G401 (cell line): ENCODE data around the gene RSPO4. TPM values are rescaled to one million over a fixed set of nuclear protein-coding genes. Genes with fewer than 3 reads are reported as not detected.
"Not testable (repeated sequence)": the region's sequence is repeated elsewhere in the genome, so short reads cannot be mapped to it uniquely, and the experiment has no call there.

ENCODE experiments used
- DNase-seq: peaks from one replicate; pipeline ENCODE4 v3.0.0-alpha.2; 2015; ENCODE audit warnings: low spot score
- in situ Hi-C: cut with HindIII; loops from 2 replicates; pipeline ENCODE4 v1.10.0; 2016; ENCODE audit warnings: low sequenced_read_pairs, mixed read lengths
- total RNA-seq: library from RNA; depleted of rRNA; stranded (reverse); fragments of >200 nt; shearing (Covaris generic); gene quantifications from 2 replicates; pipeline ENCODE4 v1.2.3, GENCODE V29; 2014; rRNA removed

RSPO4 gene
- not detected in 2 replicates for total RNA-seq

DNA sequence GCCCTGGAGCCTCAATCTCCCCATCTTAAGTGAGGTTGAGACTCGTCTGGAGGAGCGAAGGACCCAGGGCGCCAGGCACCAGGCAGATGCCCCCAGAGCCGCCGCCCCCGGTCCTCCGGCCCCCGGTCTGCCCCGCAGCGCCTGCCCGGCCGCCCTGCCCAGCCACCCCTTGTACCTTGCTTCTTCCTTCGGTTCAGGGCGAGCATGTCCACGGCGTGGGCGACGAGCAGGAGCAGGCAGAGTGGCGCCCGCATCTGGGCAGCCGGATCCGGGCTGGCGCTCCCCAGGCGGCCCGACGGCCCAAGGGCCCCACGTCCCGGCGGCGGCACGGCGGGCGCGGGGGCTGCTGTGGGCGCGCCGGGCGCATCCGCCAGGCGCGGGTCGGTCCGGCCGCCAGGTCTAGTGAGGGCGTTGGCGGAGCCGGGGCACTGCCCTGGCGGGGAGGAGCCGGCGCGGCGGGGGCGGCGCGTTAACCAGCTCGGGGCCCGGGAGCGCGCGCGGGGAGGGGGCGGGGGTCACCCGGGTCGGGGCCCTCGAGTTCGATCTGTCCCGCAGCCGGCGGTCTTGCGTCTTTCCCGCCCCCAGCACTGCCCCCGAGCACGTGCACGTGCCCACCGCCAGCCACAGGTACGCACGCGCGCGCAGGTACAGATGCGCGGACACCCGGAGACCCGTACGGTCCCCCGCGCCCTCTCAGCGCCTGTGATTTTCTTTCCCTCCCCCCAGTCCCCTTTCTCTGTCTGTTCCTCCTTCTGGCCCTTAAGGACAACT, at the start of gene RSPO4:
Gene RSPO4 (minus strand): TSS at position 401 of the 771 bp plus-strand sequence. CDS start 147 bp downstream, at position 254.
- no peak for DNase-seq
- in situ Hi-C loops: no loop called here

DNA sequence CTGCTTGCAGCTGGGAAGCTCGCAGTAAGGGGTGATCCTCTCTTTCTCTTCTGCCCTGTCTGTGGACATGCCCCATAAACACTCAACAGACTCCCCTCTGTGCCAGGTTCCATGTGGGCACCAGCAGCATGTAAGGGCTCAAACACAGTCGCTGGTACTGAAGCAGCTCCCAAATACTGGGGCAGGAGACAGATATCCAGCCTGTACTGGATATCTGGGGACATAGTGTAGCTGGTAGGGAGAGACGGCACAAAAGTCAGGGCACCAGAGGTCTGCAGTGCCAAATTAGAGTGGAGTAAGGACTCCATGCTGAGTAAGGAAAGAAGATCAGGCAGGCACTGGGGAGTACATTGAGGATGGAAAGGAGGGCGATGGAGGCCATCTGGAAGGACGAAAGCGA, 48.3 kb upstream of the RSPO4 start:
- no peak for DNase-seq
- in situ Hi-C loops: no loop called here

DNA sequence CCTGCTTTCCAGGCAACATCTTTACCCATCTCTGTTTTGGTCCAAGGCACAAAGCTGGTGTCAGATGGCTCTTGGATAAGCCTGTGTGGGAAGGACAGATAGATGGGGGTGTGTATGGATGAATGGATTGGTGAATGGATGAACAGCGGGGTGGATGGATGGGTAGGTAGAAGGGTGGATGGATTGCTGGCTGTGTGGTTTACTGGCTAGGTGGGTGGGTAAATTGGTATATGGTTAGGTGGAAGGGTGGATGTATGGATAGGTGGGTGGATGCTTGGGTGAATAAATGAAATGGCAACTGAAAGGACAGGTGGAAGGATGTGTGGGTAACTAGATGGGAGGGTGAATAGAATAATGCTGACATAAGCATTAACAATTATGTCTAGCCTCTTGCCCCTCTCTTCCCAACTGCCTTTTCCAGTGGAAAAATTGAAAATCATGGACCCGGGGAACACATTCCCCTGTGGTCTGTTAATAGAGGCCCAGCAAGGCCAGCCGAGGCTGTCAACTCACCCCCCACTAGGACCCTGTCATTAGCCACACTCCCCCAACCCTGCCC, 43.8 kb upstream of the RSPO4 start:
- no peak for DNase-seq
- in situ Hi-C loops: no loop called here

DNA sequence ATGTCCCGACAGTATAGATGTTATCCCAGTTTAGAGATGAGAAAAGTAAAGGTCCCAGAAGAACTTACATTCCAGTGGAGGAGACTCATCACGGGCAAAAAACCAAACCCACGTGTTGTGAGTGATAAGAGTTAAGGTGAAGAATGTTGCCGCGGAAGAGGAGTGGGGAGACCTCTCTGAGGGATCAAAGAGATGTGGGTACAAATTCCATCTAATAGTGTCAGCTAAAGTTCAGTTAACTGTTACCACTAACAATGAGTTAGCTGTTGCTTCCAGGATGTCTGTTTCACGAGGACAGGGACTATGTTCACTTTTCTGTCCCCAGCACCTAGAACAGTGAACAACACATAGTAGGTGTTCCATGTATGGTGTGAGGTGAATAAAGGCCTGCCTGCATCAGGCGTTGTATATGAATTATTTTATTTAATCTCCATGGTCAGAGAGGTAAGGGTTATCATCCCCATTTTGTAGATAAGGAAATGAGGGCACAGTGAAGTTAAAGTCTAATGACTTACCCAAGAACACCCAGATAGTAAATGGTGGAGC, 39.8 kb upstream of the RSPO4 start:
- in situ Hi-C loops: no loop called here

DNA sequence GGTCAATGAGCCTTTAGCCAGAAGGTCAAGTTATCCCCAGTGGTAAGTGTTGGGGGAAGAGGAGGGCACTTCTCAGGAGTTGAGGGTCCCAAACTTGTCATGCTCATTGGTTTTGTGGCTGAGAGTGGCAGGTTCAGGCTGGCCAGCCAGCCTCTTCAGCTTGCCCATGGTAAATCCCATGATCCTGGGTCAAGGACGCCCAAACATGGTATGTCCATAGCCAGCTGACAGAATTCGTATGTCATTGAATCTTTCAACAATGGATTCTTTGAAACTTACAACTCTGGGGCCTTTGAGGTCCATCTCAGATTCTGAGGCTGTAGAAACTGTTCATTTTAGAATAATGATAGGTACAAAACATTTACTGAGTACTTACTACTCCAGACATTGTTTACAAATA, 36.1 kb upstream of the RSPO4 start:
- in situ Hi-C loops: no loop called here

More for the DNA sequence above, 39.8 kb upstream of the RSPO4 start:
- no peak for DNase-seq

DNA sequence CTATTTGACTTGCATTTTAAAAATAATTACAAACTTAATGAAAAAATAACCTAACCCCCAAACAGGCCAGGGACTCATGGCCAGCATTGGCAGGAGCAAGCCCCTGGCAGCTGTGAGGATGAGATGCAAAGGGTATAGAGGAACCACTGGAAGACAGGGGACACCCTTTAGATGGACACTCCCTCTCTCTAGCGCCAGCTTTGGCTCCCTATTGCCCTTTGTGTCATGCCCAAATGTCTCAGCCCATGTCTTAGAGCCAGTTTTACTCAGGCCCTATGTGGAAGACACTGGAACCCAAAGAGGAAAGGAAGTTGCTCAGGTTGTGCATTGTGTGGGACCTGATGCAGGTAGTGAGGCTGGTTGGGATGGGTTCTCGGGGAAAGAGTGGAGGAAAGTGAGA, 34.9 kb upstream of the RSPO4 start:
- in situ Hi-C loops: no loop called here
- no peak for DNase-seq

More for the DNA sequence above, 36.1 kb upstream of the RSPO4 start:
- DNase-seq: no peak

DNA sequence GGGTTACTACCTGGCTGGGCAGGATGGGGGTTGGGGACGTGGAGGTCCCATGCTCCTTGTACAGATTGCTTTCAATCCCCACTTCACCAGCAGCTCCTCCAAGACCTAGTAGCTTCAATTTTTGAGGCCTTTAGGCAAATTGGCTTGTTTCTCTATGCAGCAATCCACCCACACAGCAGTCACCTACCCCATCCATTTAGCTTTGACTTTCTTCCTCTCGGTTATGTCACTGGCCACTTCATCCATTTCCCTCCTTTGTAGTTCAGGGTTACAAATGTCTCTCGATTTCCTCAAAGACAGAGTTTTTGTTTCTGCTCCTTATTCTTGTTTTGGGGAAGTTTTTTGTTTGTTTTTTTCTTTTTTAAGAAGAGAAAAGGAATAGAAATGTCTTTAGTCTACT, 33.4 kb upstream of the RSPO4 start:
- in situ Hi-C loops: no loop called here
- DNase-seq: no peak

DNA sequence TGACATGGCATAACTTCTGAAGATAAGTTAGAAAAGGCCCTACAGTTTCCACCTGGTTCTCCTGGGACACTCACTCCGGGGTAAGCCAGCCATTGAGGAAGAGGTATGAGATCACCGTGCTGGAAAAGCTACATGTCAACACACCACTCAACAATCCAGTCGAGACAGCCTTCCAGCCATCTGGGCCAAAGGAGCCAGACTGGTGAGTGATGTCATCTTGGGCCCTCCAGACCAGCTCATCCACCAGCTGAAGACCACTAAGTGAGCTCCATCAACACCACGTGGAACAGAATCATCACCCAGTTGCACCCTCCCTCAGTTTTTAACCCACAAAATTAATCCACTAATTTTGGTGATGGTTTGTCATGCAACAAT, 32.3 kb upstream of the RSPO4 start:
- in situ Hi-C loops: no loop called here

DNA sequence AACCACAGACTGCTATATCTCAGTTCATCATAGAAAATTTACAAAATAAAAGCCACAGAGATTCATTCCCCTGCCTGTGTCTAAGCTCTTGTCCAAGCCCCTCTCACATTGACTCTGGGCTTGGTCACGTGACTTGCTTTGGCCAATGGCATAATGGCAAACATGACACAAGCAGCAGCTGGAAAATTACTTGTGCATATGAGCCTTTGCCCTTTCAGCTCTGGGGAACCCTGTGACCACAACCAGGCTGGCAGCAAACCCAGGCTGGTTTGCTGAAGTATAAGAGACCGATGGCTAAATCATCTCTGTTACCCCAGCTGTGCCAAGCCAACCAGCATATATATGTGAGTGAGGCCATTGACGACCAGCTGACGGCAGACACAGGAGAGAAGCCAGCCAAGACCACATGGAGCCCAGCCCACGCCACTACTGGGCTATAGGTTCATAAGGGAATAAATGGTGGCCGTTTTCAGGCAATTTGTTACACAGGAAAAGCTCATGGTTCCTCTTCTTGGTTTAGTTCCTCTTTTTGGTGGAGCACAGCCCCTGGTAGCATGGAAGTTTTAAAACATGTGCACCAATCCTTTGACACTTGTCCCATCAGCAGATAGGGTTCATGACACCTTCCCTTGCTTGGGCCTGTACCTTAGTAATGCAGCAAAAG, 31.8 kb upstream of the RSPO4 start:
- in situ Hi-C loops: no loop called here

More for the DNA sequence above, 32.3 kb upstream of the RSPO4 start:
- no peak for DNase-seq

DNA sequence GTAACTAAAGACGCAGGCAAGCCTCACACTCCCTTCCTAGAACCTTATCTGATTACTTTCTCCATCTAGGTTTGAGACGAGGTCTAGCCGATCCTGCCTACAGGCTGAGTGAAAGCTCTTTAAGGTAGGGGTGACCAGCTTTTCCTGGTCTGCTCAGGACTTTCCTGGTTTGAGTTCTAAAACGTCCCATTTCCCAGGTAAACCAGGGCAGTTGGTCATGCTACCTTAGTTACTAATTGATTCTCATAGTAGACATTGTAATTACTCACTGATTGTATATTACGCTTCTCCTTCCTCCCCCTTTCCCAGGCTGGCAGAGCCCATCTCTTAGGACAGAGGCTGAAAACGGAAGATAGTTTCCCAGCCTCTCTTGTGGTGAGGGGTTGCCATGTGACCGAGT, 27.9 kb upstream of the RSPO4 start:
- DNase-seq: no peak
- in situ Hi-C loops: no loop called here

More for the DNA sequence above, 31.8 kb upstream of the RSPO4 start:
- DNase-seq: no peak

DNA sequence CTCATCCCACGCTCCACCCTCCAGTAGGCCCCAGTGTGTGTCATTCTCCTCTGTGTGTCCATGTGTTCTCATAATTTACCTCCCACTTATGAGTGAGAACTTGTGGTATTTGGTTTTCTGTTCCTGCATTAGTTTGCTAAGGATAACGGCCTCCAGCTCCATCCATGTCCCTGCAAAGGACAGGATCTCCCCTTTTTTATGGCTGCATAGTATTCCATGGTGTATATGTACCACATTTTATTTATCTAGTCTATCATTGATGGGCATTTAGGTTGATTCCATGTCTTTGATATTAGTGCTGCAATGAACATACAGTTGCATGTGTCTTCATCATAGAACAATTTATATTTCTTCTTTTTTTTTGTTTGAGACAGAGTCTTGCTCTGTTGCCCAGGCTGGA, 24.1 kb upstream of the RSPO4 start:
- DNase-seq, in situ Hi-C loops: not testable (repeated sequence)

DNA sequence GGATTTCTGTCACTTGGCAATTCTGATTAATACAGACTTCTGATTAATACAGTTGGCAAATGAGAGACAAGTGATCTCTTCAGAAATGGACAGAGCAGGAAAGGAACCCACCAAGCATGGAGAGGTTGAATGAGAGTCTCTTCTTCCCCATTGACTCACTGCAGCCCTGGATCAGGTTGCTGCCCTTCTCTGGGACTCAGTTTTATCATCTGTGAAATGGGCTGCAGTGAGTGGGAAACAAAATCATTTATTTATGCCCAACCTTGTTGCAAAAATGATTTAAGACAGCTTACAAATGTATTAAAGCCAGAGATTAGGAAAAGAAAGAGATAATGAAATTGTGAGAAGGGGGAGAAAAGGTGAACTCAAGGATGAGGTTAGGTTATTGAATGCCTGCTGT, 20.8 kb upstream of the RSPO4 start:
- DNase-seq: no peak
- in situ Hi-C loops: no loop called here

DNA sequence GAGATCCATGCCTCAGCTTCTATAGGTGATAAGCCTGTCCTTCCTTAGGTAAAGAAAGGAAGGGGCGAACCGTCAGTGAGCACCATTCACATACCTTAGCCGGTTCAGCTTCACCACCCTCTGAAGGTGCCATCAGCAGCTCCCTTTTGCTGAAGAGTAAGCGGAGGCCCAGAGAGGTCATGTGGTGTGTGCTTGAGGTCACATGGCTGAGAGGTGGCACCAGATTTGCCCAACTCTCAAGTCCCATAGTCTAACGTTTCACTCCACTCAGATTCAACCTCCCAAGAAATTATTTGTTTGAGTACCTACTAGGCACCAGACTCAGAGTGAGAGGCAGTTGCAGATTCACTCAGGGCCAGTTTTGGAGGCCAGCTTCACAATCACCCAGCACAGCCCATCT, 18.5 kb upstream of the RSPO4 start:
- in situ Hi-C loops: no loop called here
- no peak for DNase-seq

DNA sequence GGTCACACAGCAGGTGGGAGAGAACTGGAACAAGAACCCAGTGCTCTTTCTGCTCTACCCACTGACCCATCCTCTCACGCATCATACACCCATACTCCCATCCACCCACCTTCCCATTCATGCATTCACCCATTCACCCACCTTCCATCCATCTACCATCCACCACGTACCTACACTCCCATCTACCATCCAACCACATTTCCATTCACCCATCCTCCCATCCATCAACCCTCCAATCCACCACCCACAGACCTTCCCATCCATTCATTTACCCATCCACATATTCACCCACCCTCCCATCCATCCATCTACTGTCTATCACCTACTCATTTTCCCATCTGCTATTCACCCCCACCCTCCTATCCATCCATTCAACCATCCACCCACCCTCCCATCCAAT, 17.2 kb upstream of the RSPO4 start:
- no peak for DNase-seq
- in situ Hi-C loops: no loop called here

DNA sequence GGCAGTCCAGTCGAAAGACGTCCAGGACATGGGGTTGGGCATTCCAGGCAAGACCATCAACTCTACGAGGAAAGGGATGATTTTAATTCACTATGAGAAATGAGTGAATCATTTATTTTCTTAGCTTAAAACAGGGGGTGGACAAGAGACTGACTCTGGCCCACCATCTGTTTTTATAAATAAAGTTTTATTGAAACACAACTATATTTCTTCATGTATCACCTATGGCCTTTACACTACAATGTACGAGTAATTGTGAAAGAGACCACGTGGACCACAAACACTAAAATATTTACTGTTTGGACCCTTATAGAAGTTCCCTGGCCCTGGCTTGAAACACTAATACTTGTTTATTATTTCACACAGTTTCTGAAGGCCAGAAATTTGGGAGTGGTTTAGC, 15.6 kb upstream of the RSPO4 start:
- no peak for DNase-seq
- in situ Hi-C loops: no loop called here

DNA sequence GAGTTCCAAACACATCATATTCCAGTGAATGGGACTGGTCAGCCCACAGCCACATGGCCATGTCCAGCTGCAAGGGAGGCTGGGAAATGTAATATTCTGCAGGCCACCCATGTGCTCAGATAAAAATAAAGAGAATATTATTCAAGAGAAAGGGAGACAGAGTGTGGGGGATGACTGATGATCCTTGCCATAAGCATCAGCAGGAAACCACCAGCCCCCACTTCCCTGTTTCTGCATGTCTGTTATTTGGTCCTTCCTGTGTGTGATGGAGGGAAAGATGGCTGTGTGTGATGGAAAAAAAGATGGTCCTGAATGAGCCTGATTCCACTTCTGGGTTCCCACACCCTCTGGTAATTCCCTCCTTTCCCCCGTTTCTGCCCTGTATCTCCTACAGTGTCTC, 13.1 kb upstream of the RSPO4 start:
- no peak for DNase-seq
- in situ Hi-C loops: no loop called here

DNA sequence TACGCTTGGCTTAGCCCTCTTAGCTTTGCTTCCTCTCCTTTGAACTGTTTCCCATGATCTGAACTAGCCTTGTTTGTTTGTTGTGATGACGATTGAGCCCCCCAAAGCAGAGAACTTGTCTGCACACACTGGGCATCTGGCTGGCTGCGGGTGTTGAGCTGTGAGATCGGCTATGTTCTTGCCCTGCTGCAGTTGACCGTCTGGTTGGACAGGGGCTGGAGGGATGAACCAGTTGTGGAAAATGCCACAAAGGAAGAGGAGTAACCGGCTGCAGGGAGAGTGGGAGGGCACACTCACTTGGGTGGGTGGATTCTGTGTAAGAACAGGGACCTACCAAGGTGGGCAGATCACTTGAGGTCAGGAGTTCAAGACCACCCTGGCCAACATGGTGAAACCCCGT, 12.4 kb upstream of the RSPO4 start:
- no peak for DNase-seq
- in situ Hi-C loops: no loop called here

DNA sequence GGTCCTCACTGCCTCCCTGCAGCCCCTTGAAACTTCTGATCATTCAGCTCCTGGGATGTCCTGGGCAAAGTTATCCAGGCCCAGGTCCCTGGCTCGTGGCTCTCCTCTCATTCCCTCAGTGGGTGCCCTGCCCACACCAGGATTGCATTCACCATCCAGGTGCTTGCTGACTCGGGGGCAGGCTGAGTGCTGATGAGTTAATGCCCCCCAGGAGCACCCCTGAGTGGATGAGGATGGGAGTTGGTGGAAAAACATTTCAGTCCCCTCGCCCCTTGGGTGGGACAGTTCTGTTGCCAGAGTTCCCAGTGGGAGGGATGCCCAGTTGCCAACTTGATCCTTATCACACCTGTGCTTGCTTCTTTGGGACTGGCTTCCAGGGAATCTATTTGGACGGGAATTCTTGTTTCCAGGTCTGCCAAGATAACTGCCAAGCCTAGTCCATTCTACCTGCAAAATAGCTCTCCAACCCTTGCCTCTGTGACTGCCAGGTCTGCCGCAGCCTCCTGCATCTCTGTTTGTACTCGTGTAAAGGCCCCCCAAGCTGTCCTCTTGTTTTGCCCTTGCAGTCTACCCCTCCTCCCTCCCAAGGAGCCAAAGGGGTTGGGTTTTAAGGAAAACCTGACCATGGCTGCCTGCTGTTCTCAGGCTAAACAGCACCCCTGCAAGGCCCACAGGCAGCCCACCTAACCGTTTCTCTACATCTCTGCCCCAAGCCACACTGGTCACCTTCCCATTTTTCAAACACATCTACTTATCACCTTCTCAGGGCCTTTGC, 11.6 kb upstream of the RSPO4 start:
- in situ Hi-C loops: no loop called here
- no peak for DNase-seq

DNA sequence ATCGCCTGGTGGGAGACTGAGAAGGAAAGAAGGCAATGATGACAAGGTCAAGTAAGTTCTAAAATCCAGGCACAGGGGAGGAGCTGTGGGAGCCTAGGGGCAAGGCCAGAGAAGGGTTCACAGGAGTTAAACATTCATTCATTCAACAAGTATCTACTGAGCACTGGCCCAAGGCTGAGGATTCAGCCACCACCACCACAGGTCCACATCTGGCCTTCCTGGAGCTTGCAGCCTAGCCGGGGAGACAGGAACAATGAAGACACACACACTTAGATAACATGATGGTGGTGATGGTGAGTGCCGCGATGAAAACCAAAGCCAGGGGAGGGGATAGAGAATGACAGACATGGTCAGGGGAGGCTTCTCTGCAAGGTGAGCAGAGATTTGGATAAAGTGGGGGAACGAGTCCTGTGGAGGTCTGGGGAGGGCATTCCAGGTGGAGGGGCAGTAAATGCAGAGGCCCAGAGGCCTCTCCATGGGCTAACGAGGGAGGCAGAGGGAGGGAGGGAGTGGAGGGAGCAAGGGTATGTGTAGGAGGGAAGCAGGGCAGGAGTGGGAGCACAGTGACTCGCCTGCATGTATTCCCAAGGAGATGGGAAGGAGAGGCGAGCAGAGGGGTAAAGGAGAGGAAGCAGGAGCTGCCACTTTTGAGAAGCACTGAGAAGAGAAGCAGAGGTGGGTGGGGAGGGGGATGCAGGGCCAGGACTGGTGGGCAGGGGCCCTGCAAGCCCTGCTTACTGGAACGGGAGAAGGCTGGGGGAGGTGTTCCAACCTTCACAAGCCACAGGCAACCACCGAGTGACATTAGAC, 10.5 kb upstream of the RSPO4 start:
- in situ Hi-C loops: no loop called here
- no peak for DNase-seq
